CD4-positive, CD25-positive, alpha-beta regulatory T cell (primary cell): ENCODE measurements around the gene RET. TPM values are rescaled to one million over a fixed set of nuclear protein-coding genes. Genes with fewer than 3 reads are reported as not detected.
"Not testable (repeated sequence)": the region's sequence is repeated elsewhere in the genome, so short reads cannot be mapped to it uniquely, and the experiment has no call there.

Source experiments
- ATAC-seq, 2 donors: fragments of 150-1000 bp; cut with Tn5 transposase; one replicate each; pipeline ENCODE4 v1.10.0; 2021; ENCODE audit warnings: low read depth in 2 of 2, moderate number of reproducible peaks in 2 of 2, moderate library complexity in 1 of 2
- DNase-seq, 3 donors: peaks; one replicate each; pipeline versions ENCODE4 v3.0.0 to v3.0.0-alpha.2; 2012 to 2022; ENCODE audit warnings: mixed read lengths in 1 of 3
- H3K27ac ChIP-seq: one replicate; pipeline ENCODE4 v1.7.0; 2013; ENCODE audit warnings: mild to moderate bottlenecking, low read length; ENCODE audit not compliant: insufficient read depth, poor library complexity, severe bottlenecking
- H3K27me3 ChIP-seq: one replicate; pipeline ENCODE4 v1.7.0; 2013; ENCODE audit warnings: low read length; ENCODE audit not compliant: control insufficient read depth, insufficient read depth
- H3K36me3 ChIP-seq: one replicate; pipeline ENCODE4 v1.7.0; 2013; ENCODE audit warnings: mild to moderate bottlenecking, low read length, moderate library complexity; ENCODE audit not compliant: control insufficient read depth, insufficient read depth
- H3K4me1 ChIP-seq: 2 replicates; pipeline ENCODE4 v1.7.0; 2013; ENCODE audit warnings: mild to moderate bottlenecking, low read length; ENCODE audit not compliant: insufficient read depth, control insufficient read depth, poor library complexity, severe bottlenecking
- H3K4me3 ChIP-seq: one replicate; pipeline ENCODE4 v1.7.0; 2013; ENCODE audit warnings: low read depth, mild to moderate bottlenecking, low read length, moderate library complexity
- H3K9me3 ChIP-seq, 2 experiments: 1 replicate in 1 of 2; 2 replicates in 1 of 2; pipeline ENCODE4 v1.7.0; 2013; ENCODE audit warnings: low read length in 2 of 2, mild to moderate bottlenecking in 1 of 2, moderate library complexity in 1 of 2; ENCODE audit not compliant: control insufficient read depth in 2 of 2
- H3K27ac Mint-ChIP-seq, 3 donors: one replicate each; pipeline ENCODE4 v1.8.0; 2020 to 2022; ENCODE audit warnings: mild to moderate bottlenecking in 3 of 3, mixed read lengths in 3 of 3, moderate library complexity in 2 of 3
- H3K27me3 Mint-ChIP-seq: one replicate; pipeline ENCODE4 v1.8.0; 2022; ENCODE audit warnings: mild to moderate bottlenecking, mixed read lengths
- H3K36me3 Mint-ChIP-seq: one replicate; pipeline ENCODE4 v1.8.0; 2020; ENCODE audit warnings: mixed read lengths
- H3K4me1 Mint-ChIP-seq, 4 donors: one replicate each; pipeline ENCODE4 v1.8.0; 2020 to 2022; ENCODE audit warnings: mixed read lengths in 4 of 4, mild to moderate bottlenecking in 1 of 4
- H3K4me3 Mint-ChIP-seq, 4 donors: one replicate each; pipeline ENCODE4 v1.8.0; 2020 to 2022; ENCODE audit warnings: mild to moderate bottlenecking in 4 of 4, mixed read lengths in 4 of 4, moderate library complexity in 3 of 4
- H3K9me3 Mint-ChIP-seq, 7 donors: one replicate each; pipeline ENCODE4 v1.8.0; 2020 to 2022; ENCODE audit warnings: mixed read lengths in 7 of 7, mild to moderate bottlenecking in 3 of 7, moderate library complexity in 2 of 7
- polyA plus RNA-seq, 4 donors: library from polyadenylated mRNA; unstranded; fragments of 300-500 nt; fragmentation: Illumina TruSeq; gene quantifications; one replicate each; pipeline ENCODE4 v1.2.3, GENCODE V29; 2021
- total RNA-seq: library from RNA; stranded (reverse); gene quantifications from one replicate; pipeline ENCODE4 v1.2.3, GENCODE V29; 2022

The RET gene
- total and polyA plus RNA-seq, 5 donors from 2014 or later = 0.37 TPM; not detected in 4

GRCh38 chr10:43089519-43089918 lies 12.7 kb downstream of the RET start:
- H3K4me1 Mint-ChIP-seq = no peaks in the 10 kb centered on the region
- H3K36me3 ChIP-seq = no peaks in the 10 kb centered on the region
- H3K4me3 Mint-ChIP-seq = no peak overlapping the region
- no peaks in the 10 kb centered on the region for H3K9me3 Mint-ChIP-seq
- H3K27me3 Mint-ChIP-seq = peaks cover 35% of the 10 kb centered on the region
- no peak overlapping the region for H3K4me3 ChIP-seq
- H3K9me3 ChIP-seq = no peaks in the 10 kb centered on the region
- H3K27me3 ChIP-seq = no peaks in the 10 kb centered on the region
- no peaks in the 10 kb centered on the region for H3K4me1 ChIP-seq
- H3K27ac Mint-ChIP-seq = no peak overlapping the region
- ATAC-seq (no peak), DNase-seq (no peak)
- no peak overlapping the region for H3K27ac ChIP-seq
- H3K36me3 Mint-ChIP-seq = no peaks in the 10 kb centered on the region

DNA sequence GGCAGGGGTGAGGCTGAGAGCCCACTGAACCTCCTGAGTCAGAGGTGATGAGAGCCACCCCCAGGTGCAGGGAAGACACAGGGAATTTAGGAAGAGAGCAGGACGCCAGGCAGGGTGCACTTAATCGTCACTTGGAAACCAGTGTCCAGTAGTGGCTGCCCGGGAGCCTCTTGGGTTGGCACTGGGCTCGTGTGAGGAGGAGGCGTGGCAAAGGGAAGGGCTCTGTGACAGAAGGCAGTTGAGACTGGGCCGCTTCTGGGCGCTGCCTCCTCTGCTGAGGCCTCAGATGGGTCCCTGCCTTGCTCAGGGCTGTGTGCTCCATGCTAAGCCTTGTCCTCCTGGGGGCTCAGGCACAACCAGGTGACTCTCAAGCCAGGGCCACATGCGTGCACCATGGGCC lies 13.3 kb downstream of the RET start:
- DNase-seq (no peak), ATAC-seq (no peak)
- Histone ChIP-seq H3K9me3 (no peaks in the 10 kb centered on the region), H3K4me1 (no peaks in the 10 kb centered on the region), H3K4me3 (no peak overlapping the region), H3K27me3 (no peaks in the 10 kb centered on the region), H3K27ac (no peak overlapping the region), H3K36me3 (no peaks in the 10 kb centered on the region)
- Mint-ChIP-seq H3K4me1 (no peaks in the 10 kb centered on the region), H3K9me3 (no peaks in the 10 kb centered on the region), H3K27me3 (peaks cover 35% of the 10 kb centered on the region), H3K36me3 (no peaks in the 10 kb centered on the region), H3K27ac (no peak overlapping the region), H3K4me3 (no peak overlapping the region)

- H3K36me3 Mint-ChIP-seq = no peaks in the 10 kb centered on the region
- H3K27ac Mint-ChIP-seq = no peak overlapping the region
- no peaks in the 10 kb centered on the region for H3K36me3 ChIP-seq
- ATAC-seq = no peak
- H3K4me3 ChIP-seq = no peak overlapping the region
- no peaks in the 10 kb centered on the region for H3K4me1 Mint-ChIP-seq
- H3K9me3 ChIP-seq = no peaks in the 10 kb centered on the region
- H3K27me3 Mint-ChIP-seq = peaks cover 35% of the 10 kb centered on the region
- no peaks in the 10 kb centered on the region for H3K4me1 ChIP-seq
- DNase-seq = no peak
- H3K4me3 Mint-ChIP-seq = no peak overlapping the region
- no peaks in the 10 kb centered on the region for H3K9me3 Mint-ChIP-seq
- no peaks in the 10 kb centered on the region for H3K27me3 ChIP-seq
- no peak overlapping the region for H3K27ac ChIP-seq
These were observed 13.8 kb downstream of the RET start for GRCh38 chr10:43090664-43091063.

DNA sequence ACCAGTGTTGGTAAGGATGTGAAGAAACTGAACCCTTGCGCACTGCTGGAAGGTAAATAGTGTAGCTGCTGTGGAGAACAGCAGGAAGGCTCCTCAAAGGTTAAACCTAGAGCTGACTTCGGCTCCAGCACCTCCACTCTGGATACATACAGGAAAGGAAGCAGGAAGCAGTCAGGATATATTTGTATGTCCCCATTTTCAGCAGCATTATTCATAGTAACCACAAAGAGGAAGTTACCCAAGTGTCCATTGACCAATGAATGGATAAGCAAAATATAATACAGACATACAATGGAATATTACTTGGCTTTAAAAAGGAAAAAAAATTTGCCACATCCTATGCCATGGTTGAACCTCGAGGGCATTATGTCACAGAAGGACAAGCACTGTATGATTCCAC lies 15.0 kb downstream of the RET start:
- no peak for ATAC-seq
- H3K4me3 Mint-ChIP-seq = no peak overlapping the region

DNA sequence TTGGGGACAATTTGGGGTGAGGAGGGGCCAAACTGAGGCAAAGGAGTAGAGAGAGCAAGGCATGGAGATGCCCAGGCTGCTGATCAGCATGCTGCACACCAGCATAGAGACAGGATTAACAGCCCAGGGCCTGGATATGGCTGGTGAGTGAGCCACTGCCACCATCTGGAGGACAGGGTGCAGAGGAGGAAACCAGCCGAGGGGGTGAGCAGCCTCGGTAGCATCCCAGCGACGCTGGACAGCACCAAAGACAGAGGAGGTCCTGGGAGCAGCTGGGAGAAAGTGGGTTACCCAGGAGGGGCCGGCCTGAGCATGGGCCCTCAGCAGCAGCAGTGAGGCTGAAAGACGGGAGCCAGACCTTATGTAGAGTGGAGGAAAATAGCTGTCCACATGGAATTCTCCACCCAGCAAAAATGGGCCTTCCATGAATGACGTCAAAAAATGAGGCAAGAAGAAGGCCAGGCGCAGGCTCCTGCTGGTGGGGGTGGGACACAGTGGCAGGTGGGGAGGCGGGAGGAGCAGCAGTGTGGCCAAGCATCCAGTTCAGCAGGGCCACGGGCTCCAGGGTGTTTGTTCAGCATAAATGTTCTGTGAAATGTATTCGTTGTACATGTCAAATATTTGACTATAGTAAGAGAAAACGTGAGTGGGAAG lies 16.7 kb downstream of the RET start:
- peaks cover 34% of the 10 kb centered on the region for H3K27me3 Mint-ChIP-seq
- peak overlapping the region in 1 of 3 donors; percentile 87 for H3K27ac Mint-ChIP-seq
- no peaks in the 10 kb centered on the region for H3K9me3 ChIP-seq
- H3K4me1 Mint-ChIP-seq = no peaks in the 10 kb centered on the region
- H3K4me3 Mint-ChIP-seq = no peak overlapping the region
- no peak for ATAC-seq
- DNase-seq = no peak
- no peak overlapping the region for H3K27ac ChIP-seq
- H3K36me3 Mint-ChIP-seq = no peaks in the 10 kb centered on the region
- no peaks in the 10 kb centered on the region for H3K36me3 ChIP-seq
- no peaks in the 10 kb centered on the region for H3K4me1 ChIP-seq
- H3K27me3 ChIP-seq = no peaks in the 10 kb centered on the region
- no peak overlapping the region for H3K4me3 ChIP-seq
- H3K9me3 Mint-ChIP-seq = no peaks in the 10 kb centered on the region

More for the DNA sequence above, 15.0 kb downstream of the RET start:
- Mint-ChIP-seq H3K9me3 (no peaks in the 10 kb centered on the region), H3K27ac (no peak overlapping the region), H3K27me3 (peaks cover 41% of the 10 kb centered on the region), H3K36me3 (no peaks in the 10 kb centered on the region), H3K4me1 (no peaks in the 10 kb centered on the region)
- H3K27ac ChIP-seq = no peak overlapping the region
- no peaks in the 10 kb centered on the region for H3K9me3 ChIP-seq
- DNase-seq = no peak
- no peaks in the 10 kb centered on the region for H3K27me3 ChIP-seq
- no peaks in the 10 kb centered on the region for H3K4me1 ChIP-seq
- no peak overlapping the region for H3K4me3 ChIP-seq
- H3K36me3 ChIP-seq = no peaks in the 10 kb centered on the region

- ATAC-seq = no peak
- peaks cover 34% of the 10 kb centered on the region for H3K27me3 Mint-ChIP-seq
- H3K9me3 Mint-ChIP-seq = no peaks in the 10 kb centered on the region
- no peaks in the 10 kb centered on the region for H3K9me3 ChIP-seq
- H3K36me3 ChIP-seq = no peaks in the 10 kb centered on the region
- no peak overlapping the region for H3K4me3 Mint-ChIP-seq
- DNase-seq = no peak
- no peak overlapping the region for H3K27ac Mint-ChIP-seq
- no peaks in the 10 kb centered on the region for H3K36me3 Mint-ChIP-seq
- no peaks in the 10 kb centered on the region for H3K4me1 Mint-ChIP-seq
- no peaks in the 10 kb centered on the region for H3K27me3 ChIP-seq
- H3K4me1 ChIP-seq = no peaks in the 10 kb centered on the region
- H3K27ac ChIP-seq = no peak overlapping the region
- no peak overlapping the region for H3K4me3 ChIP-seq
These were observed 17.2 kb downstream of the RET start for GRCh38 chr10:43094085-43094484.

- not testable (repeated sequence) for H3K36me3 ChIP-seq, H3K27ac ChIP-seq, H3K27me3 ChIP-seq, H3K4me3 Mint-ChIP-seq, ATAC-seq, H3K9me3 ChIP-seq, DNase-seq, H3K27ac Mint-ChIP-seq, H3K4me1 Mint-ChIP-seq, H3K4me3 ChIP-seq, H3K36me3 Mint-ChIP-seq, H3K4me1 ChIP-seq, H3K9me3 Mint-ChIP-seq
- H3K27me3 Mint-ChIP-seq = peaks cover 18% of the 10 kb centered on the region
These were observed 22.5 kb downstream of the RET start for GRCh38 chr10:43099339-43099738.

DNA sequence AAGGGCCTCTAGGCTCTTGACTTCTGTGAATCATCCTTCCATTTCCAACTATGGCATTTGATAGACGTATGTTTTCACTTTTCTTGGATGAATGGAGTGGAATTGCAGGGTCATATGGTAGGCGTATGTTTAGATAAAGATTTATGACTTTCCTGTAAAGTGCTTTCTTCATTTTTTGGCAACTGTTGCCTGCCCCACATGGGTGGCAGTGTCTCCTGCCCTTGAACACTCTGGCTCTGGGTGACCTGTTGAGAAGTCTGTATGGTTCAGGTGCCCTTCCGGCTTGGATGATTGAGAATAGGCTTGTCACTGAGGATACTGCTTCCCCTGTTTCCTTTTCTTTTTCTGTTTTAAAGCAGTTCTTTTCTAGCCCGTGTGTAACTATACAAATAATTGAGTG lies 23.1 kb downstream of the RET start:
- H3K4me3 Mint-ChIP-seq = peak overlapping the region in 1 of 4 donors; percentile 35
- Histone ChIP-seq H3K4me1 (peaks cover 5% of the 10 kb centered on the region), H3K9me3 (no peaks in the 10 kb centered on the region), H3K4me3 (no peak overlapping the region), H3K27ac (no peak overlapping the region), H3K36me3 (no peaks in the 10 kb centered on the region), H3K27me3 (no peaks in the 10 kb centered on the region)
- H3K4me1 Mint-ChIP-seq = peaks cover 0 to 7% (median 2%) of the 10 kb centered on the region in 4 donors
- DNase-seq (no peak), ATAC-seq (no peak)
- no peaks in the 10 kb centered on the region for H3K36me3 Mint-ChIP-seq
- peaks cover 19% of the 10 kb centered on the region for H3K27me3 Mint-ChIP-seq
- H3K9me3 Mint-ChIP-seq = no peaks in the 10 kb centered on the region
- no peak overlapping the region for H3K27ac Mint-ChIP-seq
